HUDEP-2 (cell line): Measurements from ENCODE around the gene LGALS4.
"Not testable (repeated sequence)": the region's sequence is repeated elsewhere in the genome, so short reads cannot be mapped to it uniquely, and the experiment has no call there.

ENCODE experiments used
- DNase-seq, 76 experiments: peaks; one replicate each; lab custom pipeline; 2025; ENCODE audit not compliant: unreplicated experiment in 76 of 76; lab: John Stamatoyannopoulos, UW

Gene LGALS4

DNA sequence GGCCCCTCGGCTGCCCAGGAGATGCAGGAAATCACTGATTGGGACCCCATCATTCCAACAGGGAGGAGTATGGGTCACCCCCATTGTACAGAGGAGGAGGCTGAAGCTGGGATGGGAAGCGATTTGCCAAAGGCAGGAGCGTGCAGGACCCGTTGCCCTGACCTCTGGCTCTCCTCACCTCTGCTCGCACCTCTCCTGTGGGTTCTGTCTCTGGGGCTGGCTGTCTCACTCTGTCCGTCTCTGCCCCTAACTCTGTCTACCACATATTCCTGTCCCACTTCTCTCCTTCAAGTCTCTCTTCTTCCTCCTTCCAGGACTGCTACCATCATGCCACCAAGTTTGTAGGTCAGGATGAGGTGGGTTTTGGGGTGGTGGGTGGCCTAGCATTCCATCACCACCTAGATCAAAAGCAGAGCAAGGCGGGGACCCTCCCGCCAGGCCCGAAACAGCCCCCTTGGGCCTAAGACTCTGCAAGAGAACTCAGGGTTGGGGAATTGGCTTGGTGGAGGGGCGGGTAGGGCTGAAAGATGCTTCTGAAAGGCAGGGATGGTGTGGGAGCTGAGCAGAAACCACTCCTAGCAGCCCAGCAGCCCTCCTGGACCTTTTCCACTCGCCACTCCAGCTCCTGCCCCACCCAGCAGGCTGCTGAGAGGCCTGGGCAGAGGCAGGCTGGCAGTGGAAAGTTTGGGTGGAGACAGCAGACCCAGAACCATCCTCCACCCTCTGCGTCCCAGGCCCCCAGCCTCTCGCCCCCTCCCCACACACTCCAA, 38.4 kb downstream of the LGALS4 start:
- DNase-seq: no peak

DNA sequence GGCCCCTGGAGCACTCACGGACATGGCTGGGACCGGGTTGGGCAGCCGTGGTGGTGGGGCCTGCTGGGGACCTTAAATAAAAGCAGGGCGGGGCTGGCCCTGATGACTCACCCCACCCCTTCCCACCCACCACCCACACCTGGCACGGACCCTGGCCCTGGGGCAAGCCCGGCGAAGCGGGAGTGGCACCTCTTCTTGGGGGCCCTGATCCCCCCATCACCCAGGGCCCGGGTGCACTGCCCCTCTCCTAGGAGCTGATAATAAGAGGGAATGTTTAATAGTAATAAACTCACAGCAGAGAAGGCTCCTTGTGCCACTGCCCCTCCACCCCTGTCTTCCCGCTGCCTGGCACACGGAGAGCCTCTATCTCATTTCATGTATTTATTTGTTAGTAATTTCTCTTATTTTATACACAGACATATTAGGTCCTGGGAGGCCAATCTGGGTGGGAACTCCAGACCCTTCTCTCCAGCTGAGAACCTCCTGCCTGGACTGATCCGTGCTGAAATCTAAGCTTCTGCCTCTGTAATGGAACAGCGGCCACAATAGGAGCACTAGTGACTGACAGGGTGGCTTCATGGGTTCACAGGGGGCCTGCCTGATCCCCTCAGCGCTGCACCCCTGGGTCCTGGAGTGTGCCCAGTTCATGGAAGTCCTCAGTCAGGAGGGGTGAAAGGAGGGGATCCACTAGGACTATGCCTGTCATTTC, 39.1 kb downstream of the LGALS4 start, which contains the start of gene LGALS7:
TSS of gene LGALS7 (minus strand) at position 49 of the 709 bp plus-strand sequence. CDS start at position 24, 25 bp downstream.
- no peak for DNase-seq

- DNase-seq: not testable (repeated sequence)
Measured at GRCh38 chr19:38771569-38771968, 41.2 kb downstream of the LGALS4 start.

DNA sequence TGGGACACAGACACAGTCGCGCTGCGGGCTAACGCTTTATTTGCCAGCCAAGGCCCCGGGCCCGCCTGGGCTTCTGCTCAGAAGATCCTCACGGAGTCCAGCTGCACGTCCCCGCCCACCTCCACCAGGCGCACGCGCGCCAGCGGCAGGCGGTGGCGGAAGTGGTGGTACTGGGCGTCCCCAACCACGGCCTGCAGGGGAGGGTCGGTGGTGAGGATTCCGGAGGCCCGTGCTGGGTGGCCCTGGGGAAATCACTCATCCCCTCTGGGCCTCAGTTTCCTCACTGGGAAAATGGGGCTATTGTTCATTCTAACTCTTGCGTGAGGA, 41.8 kb downstream of the LGALS4 start:
- DNase-seq: not testable (repeated sequence)

GRCh38 chr19:38770228-38770948, 42.4 kb downstream of the LGALS4 start:
- DNase-seq: not testable (repeated sequence)

DNA sequence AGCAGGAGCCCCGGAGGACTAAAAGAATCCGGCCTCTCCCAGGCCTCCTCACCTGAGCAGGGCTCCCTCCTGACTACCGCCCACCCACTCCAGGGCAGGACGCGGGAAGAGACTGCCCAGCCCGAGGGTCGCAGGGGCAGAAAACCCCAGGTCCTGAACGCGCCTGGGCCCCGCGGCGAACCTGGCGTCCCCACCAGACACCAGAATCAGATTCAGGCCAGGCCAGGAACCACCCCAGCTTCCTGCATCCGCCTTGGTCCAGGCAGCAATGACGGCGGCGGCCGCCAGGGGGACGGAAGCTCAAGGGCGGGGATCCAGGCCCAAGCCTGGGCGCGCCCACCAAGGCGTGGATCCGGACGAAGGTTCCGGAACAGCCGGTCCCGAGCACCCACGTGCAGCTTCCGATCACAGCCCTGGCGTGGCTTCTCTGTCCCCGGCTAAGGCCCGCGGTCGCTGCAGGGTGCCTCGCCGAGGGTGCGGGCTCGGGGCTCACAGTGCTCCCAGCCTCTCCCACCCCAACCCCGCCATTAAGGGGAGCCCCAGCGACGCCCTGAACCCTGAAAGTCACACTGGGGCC, 43.0 kb downstream of the LGALS4 start:
- peak in 75 of 76 experiments; percentile 46 to 97 (median 89) for DNase-seq

- no peak for DNase-seq
Measured at GRCh38 chr19:38766276-38767047, 46.3 kb downstream of the LGALS4 start.

GRCh38 chr19:38765214-38765613, 47.5 kb downstream of the LGALS4 start:
- DNase-seq: no peak

- DNase-seq: no peak
Measured at GRCh38 chr19:38763795-38764220, 48.9 kb downstream of the LGALS4 start.

GRCh38 chr19:38761884-38762389, 50.8 kb downstream of the LGALS4 start:
- DNase-seq: not testable (repeated sequence)

DNA sequence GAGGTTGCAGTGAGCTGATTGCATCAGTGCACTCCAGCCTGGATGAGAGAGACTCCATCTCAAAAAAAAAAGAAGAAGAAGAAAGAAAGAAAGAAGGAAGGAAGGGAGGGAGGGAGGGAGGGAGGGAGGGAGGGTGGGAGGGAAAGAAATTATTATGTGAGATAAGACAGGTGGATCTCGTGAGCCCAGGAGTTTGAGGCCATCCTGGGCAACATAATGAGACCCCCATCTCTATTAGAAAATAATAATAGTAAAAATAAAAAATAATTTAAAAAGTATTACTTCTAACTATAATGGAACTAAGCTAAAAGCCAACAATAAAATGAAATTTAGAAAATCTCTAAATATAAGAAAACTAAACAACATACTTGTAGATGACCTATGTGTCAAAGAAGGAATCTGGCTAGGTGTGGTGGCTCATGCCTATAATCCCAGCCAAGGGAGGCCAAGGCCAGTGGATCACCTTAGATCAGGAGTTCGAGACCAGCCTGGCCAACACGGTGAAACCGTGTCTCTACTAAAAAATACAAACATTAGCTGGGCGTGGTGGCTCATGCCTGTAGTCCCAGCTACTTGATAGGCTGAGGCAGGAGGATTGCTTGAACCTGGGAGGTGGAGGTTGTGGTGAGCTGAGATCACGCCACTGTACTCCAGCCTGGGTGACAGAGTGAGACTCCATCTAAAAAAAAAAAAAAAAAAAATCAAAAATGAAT, 51.8 kb downstream of the LGALS4 start:
- DNase-seq: not testable (repeated sequence)

GRCh38 chr19:38759590-38760003, 53.1 kb downstream of the LGALS4 start:
- no peak for DNase-seq

DNA sequence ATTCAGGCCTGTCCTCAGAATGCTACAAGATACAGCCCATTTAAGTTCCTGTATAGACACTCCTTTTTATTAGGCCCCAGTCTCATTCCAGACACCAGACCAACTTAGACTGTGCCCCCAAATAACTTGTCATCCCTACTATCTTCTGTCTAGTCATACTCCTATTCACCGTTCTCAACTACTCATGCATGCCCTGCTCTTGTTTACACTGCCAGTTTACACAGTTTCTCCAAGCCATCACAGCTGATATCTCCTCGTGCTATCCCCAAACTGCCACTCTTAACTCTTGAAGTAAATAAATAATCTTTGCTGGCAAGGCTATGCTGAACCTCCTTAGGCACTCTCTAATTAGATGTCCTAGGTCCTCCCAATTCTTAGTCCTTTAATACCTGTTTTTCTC, 58.5 kb downstream of the LGALS4 start:
- not testable (repeated sequence) for DNase-seq

DNA sequence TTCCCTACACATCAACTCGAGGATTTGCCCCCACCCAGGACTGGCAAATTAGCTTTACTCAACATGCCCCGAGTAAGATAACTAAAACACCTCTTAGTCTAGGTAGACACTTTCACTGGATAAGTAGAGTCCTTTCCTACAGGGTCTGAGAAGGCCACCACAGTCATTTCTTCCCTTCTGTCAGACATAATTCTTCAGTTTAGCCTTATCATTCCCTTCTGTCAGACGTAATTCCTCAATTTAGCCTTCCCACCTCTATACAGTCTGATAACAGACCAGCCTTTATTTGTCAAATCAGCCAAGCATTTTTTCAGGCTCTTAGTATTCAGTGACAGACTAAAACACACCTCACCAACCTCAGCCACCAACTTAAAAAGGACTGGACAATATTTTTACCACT, 59.0 kb downstream of the LGALS4 start:
- DNase-seq: not testable (repeated sequence)
